Body of pancreas (tissue), 4 donors: ENCODE results near the gene NACC1. TPM values are rescaled to one million over a fixed set of nuclear protein-coding genes. Genes with fewer than 3 reads are reported as not detected.

ENCODE experiments used
- ATAC-seq: fragments of 150-250 bp; one replicate; pipeline ENCODE4 v1.9.1; 2016
- DNase-seq, 4 donors: peaks; one replicate each; pipeline ENCODE4 v3.0.0-alpha.2; 2019
- H3K27ac ChIP-seq, 4 donors: fragments of 200-600 bp; sonication (generic); 1 replicate in 3 of 4; 2 replicates in 1 of 4; pipeline versions ENCODE4 v1.5.1 to v1.6.1; 2016 to 2019; ENCODE audit warnings: mild to moderate bottlenecking in 1 of 4, mixed read lengths in 1 of 4, moderate library complexity in 1 of 4
- H3K27me3 ChIP-seq, 2 donors: fragments of 200-600 bp; sonication (generic); one replicate each; pipeline ENCODE4 v1.6.0; 2016; ENCODE audit warnings: mild to moderate bottlenecking in 1 of 2
- H3K36me3 ChIP-seq, 2 donors: fragments of 200-600 bp; sonication (generic); replicated peaks in 1 of 2; 2 replicates each; pipeline ENCODE4 v1.5.1; 2016; ENCODE audit warnings: low read depth in 2 of 2; ENCODE audit not compliant: insufficient read depth in 1 of 2
- H3K4me1 ChIP-seq: fragments of 200-600 bp; sonication (generic); one replicate; pipeline ENCODE4 v1.6.0; 2016
- H3K4me3 ChIP-seq, 2 donors: fragments of 200-600 bp; sonication (generic); 1 replicate in 1 of 2; 2 replicates in 1 of 2; pipeline ENCODE4 v1.5.1; 2016 to 2019
- H3K9me3 ChIP-seq, 3 donors: fragments of 200-600 bp; sonication (generic); 1 replicate in 2 of 3; 2 replicates in 1 of 3; pipeline ENCODE4 v1.5.1; 2016
- POLR2A ChIP-seq, 3 donors: fragments of 450-650 bp; IDR thresholded peaks; one replicate each; pipeline ENCODE4 v1.6.1; 2016; ENCODE audit warnings: antibody characterized with exemption in 3 of 3, mild to moderate bottlenecking in 2 of 3
- WGBS, 2 donors: methylation state at CpG; one replicate each; pipeline ENCODE4 v1.1.5; 2017; 5-methylcytosine and 5-hydroxymethylcytosine counted together
- intact Hi-C: fragments of 100-400 bp; cut with DNase I; formaldehyde crosslinking; loops from one replicate; pipeline ENCODE4 v1.15.1; 2023
- total RNA-seq, 2 donors: library from RNA; depleted of rRNA; stranded (reverse); fragments of >200 nt; gene quantifications; one replicate each; pipeline ENCODE4 v1.1.0, GENCODE V29; 2016
- TF ChIP-seq, protein P1 (sequence below), 7 experiments: fragments of 450-650 bp in 4 of 7; fragments of 200-600 bp in 3 of 7; sonication (generic) in 3 of 7; IDR thresholded peaks; one replicate each; pipeline ENCODE4 v1.5.1; 2016 to 2019; ENCODE audit warnings: antibody characterized with exemption in 7 of 7

NACC1 gene
- total RNA-seq, 2 donors from 2014 or later: 6.0 to 15.5 TPM

DNA sequence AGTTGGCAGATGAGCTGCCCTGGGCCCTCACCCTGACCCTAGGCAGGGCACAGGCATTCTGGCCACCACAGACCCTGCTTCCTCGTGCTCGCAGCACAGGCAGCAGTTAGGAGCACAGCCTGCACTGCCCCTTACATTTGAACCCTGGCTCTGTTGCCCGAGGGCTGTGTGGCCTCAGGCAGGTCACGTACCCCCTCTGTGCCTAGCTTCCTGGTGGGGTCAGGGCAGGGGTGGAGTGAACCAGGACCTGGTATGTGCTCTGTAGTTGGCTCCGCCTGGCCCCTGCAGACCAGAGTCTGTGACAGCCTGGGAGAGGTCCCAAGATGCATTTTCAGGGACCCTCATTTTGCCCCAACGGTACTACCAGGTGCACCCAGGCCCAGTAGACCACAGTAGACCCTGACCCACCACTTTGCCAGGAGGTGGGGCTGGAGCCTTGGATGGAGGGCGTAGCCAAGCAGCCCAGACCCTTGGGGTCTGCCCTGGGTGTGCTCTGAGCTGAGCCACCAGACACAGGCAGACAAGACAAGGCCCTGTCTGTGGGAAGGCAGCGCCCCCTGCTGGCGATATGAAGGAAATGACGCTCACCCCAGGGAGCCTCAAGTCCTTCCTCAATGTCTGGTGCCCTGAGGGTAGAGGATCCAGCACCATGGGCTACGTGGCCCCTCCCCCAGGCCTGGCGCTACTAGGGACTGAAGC, 24.5 kb upstream of the NACC1 start:
- H3K9me3 ChIP-seq: no peaks in the 10 kb centered on the region
- no peak overlapping the region for H3K4me3 ChIP-seq
- H3K36me3 ChIP-seq: no peaks in the 10 kb centered on the region
- peaks cover 0 to 4% of the 10 kb centered on the region in 2 donors for H3K27me3 ChIP-seq
- 17 to 27% methylated on average over 6 to 11 of the region's 12 CpGs for WGBS, 2 donors
- peak overlapping the region in 1 of 4 donors; percentile 34 for H3K27ac ChIP-seq
- ATAC-seq: peak; percentile 77
- intact Hi-C loops: no loop called here
- TF ChIP-seq, protein P1, sequence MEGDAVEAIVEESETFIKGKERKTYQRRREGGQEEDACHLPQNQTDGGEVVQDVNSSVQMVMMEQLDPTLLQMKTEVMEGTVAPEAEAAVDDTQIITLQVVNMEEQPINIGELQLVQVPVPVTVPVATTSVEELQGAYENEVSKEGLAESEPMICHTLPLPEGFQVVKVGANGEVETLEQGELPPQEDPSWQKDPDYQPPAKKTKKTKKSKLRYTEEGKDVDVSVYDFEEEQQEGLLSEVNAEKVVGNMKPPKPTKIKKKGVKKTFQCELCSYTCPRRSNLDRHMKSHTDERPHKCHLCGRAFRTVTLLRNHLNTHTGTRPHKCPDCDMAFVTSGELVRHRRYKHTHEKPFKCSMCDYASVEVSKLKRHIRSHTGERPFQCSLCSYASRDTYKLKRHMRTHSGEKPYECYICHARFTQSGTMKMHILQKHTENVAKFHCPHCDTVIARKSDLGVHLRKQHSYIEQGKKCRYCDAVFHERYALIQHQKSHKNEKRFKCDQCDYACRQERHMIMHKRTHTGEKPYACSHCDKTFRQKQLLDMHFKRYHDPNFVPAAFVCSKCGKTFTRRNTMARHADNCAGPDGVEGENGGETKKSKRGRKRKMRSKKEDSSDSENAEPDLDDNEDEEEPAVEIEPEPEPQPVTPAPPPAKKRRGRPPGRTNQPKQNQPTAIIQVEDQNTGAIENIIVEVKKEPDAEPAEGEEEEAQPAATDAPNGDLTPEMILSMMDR (IDR thresholded peaks at IDR 0.05): peak; percentile 86 to 96 (median 90)
- no peak for TF ChIP-seq POLR2A (IDR thresholded peaks at IDR 0.05)
- peak; percentile 77 to 81 (median 80) for DNase-seq
- peaks cover 12% of the 10 kb centered on the region for H3K4me1 ChIP-seq

DNA sequence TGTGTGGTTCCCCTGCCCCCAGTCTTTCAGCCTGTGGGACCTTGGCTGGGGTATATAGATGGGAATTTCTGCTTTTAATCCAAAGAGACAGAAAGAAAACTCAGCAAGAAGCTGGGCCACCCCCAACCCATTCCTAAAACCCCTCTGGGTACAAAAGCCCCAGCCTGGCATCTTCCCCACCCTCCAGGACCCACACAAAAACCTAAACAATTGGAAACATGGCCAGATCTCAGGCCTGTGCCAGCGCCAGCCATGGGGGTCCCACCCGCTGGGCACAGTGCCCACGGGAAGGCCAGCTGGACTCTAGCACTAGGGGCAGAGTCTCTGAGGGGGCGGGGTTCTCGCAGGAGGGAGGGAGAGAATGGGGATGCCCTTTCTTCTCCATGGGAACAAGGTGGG, 24.0 kb upstream of the NACC1 start:
- Histone ChIP-seq H3K9me3 (no peaks in the 10 kb centered on the region), H3K4me1 (peaks cover 17% of the 10 kb centered on the region)
- intact Hi-C loops: no loop called here

DNA sequence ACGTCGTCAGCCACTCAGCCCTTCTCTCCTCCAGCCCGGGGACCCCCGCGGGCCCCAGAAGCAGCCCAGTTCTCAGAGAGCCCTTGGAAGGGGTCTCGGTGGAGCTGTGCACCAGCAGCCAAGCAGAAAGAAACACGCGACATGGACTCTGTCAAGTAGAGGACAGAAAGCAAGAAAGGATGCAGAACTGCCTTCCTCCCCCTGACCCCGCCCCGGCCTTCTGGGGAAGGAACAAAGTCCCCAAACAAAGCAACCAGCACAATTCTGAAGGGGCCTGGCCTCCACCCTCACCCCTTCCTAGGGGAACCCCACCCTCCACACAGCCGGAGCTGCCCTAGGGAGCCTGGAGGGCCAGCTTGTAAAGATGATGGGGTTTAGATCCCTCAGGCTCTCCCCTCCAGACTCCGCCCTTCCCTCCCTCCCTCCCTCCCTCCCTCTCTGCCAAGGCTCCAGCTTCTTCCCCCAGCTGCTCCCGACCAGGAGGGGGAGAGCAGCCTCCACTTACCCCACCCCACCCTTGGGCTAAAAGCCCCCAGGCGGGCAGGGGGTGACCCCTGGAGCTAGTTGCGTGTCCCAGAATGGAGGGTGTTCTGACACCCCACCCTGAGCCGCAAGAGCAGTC, 23.2 kb upstream of the NACC1 start:
- intact Hi-C loops: loop anchor here (5.0 kb wide), 1 partner anchor 118 kb away; no protein-coding TSS in a partner anchor
- peaks cover 19% of the 10 kb centered on the region for H3K4me1 ChIP-seq
- peaks cover 0 to 10% of the 10 kb centered on the region in 2 donors for H3K27me3 ChIP-seq
- TF ChIP-seq POLR2A (IDR thresholded peaks at IDR 0.05): no peak
- TF ChIP-seq, protein P1 (IDR thresholded peaks at IDR 0.05): no peak
- H3K4me3 ChIP-seq: no peak overlapping the region
- H3K27ac ChIP-seq: no peak overlapping the region
- H3K9me3 ChIP-seq: no peaks in the 10 kb centered on the region
- H3K36me3 ChIP-seq: no peaks in the 10 kb centered on the region
- 64 to 78% methylated on average over 14 to 16 of the region's 16 CpGs for WGBS, 2 donors
- DNase-seq (no peak), ATAC-seq (no peak)

More for the DNA sequence above, 24.0 kb upstream of the NACC1 start:
- ATAC-seq (no peak), DNase-seq (no peak)
- H3K27me3 ChIP-seq: peaks cover 0 to 10% of the 10 kb centered on the region in 2 donors
- no peak overlapping the region for H3K27ac ChIP-seq
- H3K36me3 ChIP-seq: no peaks in the 10 kb centered on the region
- TF ChIP-seq, protein P1 (IDR thresholded peaks at IDR 0.05): peak in 1 of 7 experiments; percentile 25
- TF ChIP-seq POLR2A (IDR thresholded peaks at IDR 0.05): no peak
- 42 to 44% methylated on average over 4 to 5 of the region's 5 CpGs for WGBS, 2 donors
- no peak overlapping the region for H3K4me3 ChIP-seq

DNA sequence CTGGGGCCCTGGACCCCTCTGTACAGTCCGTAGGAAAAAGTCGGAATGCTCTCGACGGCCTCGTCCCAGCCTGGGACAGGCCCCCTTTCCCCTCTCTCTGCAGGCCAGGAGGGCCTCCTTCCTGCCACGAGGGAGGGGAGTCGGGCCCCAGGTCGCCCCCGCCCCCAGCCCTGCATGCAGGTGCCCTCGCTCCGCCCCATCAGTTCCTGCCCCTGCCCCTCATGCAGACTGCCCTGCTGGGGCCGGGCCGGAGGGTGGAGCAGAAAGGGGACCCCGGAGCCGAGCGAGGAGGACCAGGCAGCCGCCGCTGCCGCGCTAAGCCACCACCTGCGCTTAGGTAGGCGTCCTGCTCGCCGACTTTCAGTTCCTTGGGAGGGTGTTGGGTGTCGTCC, 22.7 kb upstream of the NACC1 start:
- WGBS, 2 donors: 77 to 81% methylated on average over 17 to 19 of the region's 25 CpGs
- intact Hi-C loops: loop anchor here (5.0 kb wide), 1 partner anchor 118 kb away; no protein-coding TSS in a partner anchor
- H3K4me3 ChIP-seq: no peak overlapping the region
- H3K9me3 ChIP-seq: no peaks in the 10 kb centered on the region
- no peak for ATAC-seq
- no peaks in the 10 kb centered on the region for H3K36me3 ChIP-seq
- peaks cover 0 to 10% of the 10 kb centered on the region in 2 donors for H3K27me3 ChIP-seq
- DNase-seq: no peak
- peaks cover 19% of the 10 kb centered on the region for H3K4me1 ChIP-seq
- TF ChIP-seq, protein P1 (IDR thresholded peaks at IDR 0.05): no peak
- TF ChIP-seq POLR2A (IDR thresholded peaks at IDR 0.05): no peak
- no peak overlapping the region for H3K27ac ChIP-seq
